GM18861 (cell line): Measurements from ENCODE around the gene PI16.

Experiments used
- ATAC-seq: cut with Tn5 transposase; IDR thresholded peaks from one replicate; pipeline ENCODE4 v1.9.1; 2021; ENCODE audit not compliant: unreplicated experiment

PI16 gene

DNA sequence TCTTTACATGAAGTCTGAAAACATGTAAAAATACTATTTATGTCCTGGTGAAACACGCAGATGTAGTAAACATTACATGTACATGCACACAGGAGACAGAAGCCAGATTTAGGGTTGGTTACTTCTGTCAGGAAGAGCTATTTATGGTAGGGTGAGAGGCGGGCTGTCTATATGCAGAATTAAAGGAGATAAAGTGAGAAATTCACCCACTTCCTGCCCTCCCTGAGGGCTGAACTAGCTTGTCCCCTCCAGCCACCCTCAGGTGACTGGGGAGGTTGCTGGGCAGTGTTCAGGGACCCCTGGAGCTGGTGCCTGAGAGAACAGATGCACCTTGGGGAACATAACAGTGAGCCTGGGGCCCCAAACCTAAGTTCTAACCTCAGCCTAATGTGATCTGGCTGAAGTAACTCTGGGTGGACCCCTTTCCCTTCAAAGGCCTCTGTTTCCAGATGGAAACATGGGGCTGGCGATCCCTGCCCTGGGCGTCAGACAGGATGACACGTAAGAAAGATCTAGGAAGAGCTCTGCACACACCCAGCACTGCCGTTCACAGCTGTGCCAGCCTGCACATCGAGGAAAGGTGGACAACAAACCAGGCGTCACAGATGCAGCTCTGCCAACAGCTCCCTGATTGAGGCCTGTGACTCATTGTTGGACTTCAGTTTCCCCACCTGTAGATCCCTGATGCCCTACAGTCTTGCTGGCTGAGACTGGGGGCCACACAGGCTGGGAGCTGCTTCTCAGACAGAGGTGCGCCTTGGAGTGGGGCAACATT lies 1.3 kb downstream of the PI16 start:
- ATAC-seq: no peak

DNA sequence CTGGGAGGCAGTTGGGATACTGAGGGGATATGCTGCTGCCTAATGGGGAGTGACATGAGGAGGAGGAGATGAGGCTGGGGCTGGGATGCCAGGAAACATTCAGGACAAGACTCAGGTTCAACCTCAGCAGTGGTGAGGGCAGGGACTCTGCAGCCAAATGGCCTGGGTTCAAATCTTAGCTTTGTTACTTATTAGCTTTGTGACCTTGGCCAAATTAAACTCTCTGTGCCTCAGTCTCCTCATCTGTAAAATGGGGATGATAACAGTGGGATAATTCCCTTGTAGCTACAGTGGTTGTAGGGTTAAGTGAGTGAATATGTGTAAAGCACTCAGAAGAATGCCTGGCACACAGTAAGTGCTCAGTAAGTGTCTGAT lies 1.9 kb downstream of the PI16 start:
- no peak for ATAC-seq

DNA sequence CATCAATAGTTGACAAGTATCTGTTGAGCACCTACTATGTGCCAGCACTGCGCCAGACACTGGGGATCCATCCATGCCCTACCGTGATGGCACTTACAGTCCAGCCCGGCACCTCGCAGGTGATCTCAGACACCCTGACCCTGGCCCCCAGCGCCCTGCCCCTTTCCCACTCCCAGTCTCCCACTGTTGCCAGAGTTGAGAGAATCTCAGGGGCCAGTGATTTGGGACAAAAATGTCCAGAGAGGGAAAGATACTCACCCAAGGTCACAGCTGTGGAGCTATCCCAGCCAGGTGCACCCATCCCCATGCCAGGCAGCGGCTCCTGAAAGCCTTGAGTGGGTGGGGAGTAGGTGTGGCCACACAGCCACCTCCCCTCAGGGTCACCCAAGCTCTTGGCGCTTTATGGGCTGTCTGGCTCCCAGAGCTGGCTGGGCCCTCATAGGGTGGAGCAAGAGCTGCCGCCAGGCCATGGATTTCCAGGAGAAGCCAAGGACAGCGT lies 3.3 kb downstream of the PI16 start:
- no peak for ATAC-seq

GRCh38 chr6:36958775-36959554 lies 4.4 kb downstream of the PI16 start:
- ATAC-seq: no peak

DNA sequence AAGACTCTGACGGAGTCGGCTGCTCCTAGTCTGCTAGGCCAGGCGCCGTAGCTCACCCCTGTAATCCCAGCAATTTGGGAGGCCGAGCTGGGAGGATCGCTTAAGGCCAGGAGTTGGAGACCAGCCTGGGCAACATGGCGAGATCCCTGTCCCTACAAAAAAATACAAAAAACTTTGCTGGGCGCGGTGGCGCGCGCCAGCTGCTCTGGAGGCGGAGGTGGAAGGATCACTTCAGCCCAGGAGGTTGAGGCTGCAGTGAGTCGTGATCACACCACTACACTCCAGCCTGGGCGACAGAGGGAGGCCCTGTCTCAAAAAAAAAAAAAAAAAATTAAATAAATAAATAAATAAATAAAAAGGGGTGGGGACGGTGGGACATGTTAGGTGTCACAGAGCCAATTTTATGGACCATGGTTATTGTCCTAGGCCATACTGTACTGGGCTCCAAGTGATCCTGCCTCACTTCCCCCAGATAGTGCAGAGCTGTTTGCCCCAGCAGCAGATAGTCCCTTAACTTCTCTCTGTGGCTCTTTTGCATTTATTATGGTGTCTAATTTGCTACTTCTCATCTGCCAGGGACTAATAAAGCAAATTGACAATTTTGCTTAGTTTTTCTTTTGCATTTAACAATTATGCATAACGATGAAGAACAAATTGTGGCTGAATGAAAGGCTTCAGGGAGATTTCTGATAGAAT lies 5.2 kb downstream of the PI16 start:
- no peak for ATAC-seq

DNA sequence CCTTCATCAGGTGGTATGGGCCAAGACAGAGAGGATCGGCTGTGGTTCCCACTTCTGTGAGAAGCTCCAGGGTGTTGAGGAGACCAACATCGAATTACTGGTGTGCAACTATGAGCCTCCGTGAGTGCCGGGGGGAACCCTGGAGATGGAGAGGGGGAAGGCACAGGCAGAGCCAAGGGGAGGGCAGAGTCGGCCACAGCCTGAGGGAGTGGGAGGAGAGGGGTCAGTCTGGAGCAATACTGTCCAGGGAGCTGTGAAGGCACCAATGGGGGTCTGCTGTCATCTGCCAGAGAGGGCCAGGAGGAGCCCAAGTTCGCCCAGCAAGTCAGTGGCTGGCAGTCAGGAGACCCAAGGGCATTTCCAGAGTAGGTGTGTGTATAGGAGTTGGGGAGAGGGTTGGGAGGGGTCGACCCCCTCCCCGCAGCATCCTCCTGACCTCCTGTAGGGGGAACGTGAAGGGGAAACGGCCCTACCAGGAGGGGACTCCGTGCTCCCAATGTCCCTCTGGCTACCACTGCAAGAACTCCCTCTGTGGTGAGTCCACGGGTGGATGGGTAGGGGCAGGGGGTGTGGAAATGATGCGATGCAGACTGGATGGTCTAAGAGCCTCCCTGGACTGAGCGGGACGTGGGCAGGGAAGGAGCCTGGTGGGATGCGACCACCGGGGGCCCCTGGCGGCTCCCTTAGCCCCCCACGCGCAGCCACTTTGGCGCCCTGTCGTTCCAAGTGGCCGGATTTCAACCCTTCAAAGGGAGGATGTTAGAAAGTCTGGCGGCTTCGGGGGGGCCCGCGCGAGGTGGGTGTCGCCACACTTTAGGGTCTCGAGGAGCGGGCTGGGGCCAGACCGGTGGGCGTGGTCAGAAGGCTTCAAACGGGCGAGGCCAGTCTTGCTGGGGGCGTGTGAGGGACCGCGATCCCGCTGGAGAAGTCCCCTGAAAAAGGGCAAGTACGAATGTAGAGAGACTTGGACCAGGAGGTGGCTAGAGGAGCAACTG lies 7.2 kb downstream of the PI16 start:
- no peak for ATAC-seq

- ATAC-seq: no peak
Observed at GRCh38 chr6:36962874-36963273, 8.3 kb downstream of the PI16 start.

GRCh38 chr6:36963451-36964290 lies 9.1 kb downstream of the PI16 start:
- no peak for ATAC-seq

DNA sequence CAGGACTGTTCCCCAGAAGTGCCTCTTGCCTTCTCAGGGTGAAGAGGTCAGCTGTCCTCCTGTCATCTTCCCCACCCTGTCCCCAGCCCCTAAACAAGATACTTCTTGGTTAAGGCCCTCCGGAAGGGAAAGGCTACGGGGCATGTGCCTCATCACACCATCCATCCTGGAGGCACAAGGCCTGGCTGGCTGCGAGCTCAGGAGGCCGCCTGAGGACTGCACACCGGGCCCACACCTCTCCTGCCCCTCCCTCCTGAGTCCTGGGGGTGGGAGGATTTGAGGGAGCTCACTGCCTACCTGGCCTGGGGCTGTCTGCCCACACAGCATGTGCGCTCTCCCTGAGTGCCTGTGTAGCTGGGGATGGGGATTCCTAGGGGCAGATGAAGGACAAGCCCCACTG lies 9.8 kb downstream of the PI16 start:
- ATAC-seq: no peak

DNA sequence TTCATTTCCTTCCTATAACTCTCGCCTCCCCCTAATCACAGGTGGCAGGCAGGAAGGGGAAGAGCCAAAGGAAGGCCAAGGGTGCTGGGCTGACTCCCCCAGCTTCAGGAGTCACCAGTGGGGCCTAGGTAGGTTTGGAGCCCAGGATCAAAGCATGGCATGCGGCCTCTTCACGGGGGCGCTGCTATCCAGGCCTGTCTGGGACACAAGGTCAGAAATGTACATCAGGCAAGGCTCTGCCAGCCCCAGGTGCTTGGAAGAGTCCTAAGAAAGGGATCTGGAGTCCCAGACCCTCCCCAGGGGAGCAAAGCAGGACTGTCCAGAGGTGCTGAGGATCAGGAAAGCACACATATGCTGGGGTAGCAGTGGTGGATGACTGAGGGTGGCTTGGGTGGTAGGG lies 10.4 kb downstream of the PI16 start:
- no peak for ATAC-seq

DNA sequence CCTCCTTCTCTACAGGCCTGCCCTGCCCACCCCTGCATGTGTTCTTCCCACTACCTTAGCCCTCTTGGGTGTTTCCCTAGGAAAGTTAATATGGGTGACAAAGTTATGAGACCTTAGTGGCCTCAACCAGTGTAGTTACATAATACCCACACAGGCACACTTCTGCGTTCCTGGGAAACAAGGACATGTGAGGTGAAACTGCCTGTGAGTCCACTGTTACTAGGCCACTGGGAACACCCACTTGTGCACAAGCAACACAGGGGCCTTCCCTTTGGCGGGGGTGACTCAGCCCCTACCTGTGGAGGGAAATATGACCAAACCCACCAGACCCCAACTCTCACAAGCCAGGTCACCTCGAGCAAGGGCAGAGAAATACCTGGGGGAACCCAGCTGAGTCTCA lies 12.8 kb downstream of the PI16 start:
- no peak for ATAC-seq

GRCh38 chr6:36967757-36968156 lies 13.2 kb downstream of the PI16 start:
- no peak for ATAC-seq

GRCh38 chr6:36968266-36968977 lies 13.9 kb downstream of the PI16 start:
- no peak for ATAC-seq

GRCh38 chr6:36969240-36969691 lies 14.7 kb downstream of the PI16 start:
- no peak for ATAC-seq

- ATAC-seq: no peak
Observed at GRCh38 chr6:36969988-36970891, 15.7 kb downstream of the PI16 start.

DNA sequence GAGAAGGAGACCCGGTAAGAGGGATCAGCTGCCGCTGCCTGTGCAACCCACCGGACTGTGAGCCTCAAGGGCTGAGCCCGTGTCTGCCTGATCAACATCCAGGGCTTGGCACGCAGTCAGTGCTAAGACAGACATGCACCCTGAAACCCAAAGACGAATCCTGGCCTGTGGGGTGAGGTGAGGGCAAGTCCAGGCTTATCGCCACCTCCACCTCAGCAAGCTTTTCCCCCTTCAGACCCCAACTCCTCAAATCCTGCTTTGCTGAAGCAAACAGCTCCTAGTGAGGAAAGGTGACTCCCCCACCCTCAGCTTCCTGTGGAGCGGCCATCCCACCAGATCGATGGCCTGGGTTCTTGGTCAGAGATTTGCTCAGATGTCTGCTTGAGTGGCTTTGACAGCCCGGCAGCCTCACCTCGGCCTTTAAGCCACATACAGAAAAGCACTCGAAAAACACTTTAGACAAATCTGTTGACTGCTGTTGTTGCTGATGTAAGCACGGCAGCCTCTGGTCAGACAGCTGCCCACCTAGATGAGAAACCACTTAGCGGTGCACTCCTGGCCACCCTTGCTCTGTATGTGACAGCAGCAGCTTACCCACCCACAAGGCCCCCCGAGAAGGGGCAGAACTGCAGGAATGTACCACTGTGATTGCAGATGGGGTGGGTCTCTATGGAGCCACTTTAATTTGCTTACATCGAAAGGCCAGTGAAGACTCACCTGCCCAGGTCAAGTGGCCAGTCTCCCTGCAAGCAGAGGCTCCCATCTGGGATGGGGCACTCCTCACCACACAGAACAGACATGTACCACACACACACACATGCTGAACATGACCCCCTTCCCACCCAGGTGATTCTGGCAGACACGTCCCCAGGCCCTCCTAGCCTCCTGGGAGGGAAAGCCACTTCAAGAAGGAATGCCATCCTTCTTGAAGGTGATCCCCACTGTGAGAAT lies 16.6 kb downstream of the PI16 start:
- ATAC-seq: no peak
